ENCODE results near the gene CCDC73.

DNA sequence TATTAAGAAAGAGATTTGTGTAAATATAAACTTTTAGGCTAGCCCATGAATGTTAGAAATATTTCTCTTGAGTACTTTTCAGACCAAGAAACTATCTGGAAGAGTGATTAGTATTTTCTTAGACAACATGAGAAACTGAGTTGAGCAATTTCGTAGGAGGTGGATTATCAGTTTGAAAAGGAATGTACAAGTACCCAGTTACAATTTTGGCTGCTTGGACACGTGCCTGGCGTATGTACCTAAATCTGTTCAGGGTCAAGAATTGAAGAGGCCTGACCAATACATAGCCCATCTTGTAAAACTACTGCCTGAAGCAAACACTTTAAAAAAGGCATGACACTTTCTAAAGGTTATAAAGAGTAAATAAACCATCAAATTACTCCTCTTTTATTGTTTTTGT lies 71.1 kb downstream of the CCDC73 start:
- TF ChIP-seq, protein P1, sequence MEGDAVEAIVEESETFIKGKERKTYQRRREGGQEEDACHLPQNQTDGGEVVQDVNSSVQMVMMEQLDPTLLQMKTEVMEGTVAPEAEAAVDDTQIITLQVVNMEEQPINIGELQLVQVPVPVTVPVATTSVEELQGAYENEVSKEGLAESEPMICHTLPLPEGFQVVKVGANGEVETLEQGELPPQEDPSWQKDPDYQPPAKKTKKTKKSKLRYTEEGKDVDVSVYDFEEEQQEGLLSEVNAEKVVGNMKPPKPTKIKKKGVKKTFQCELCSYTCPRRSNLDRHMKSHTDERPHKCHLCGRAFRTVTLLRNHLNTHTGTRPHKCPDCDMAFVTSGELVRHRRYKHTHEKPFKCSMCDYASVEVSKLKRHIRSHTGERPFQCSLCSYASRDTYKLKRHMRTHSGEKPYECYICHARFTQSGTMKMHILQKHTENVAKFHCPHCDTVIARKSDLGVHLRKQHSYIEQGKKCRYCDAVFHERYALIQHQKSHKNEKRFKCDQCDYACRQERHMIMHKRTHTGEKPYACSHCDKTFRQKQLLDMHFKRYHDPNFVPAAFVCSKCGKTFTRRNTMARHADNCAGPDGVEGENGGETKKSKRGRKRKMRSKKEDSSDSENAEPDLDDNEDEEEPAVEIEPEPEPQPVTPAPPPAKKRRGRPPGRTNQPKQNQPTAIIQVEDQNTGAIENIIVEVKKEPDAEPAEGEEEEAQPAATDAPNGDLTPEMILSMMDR (IDR thresholded peaks at IDR 0.05) = no peak
- no peak for TF ChIP-seq POLR2A (IDR thresholded peaks at IDR 0.05)

Data from thyroid gland (tissue), 4 donors.